HCT116 (cell line): ENCODE data around the gene ADIPOR2. TPM values are rescaled to one million over a fixed set of nuclear protein-coding genes. Genes with fewer than 3 reads are reported as not detected.

Experiments
- ATAC-seq: fragments of 200-7000 bp; cut with Tn5 transposase; 2 replicates; pipeline ENCODE4 v1.9.1; 2020; ENCODE audit warnings: mild to moderate bottlenecking, moderate library complexity
- BruUV-seq: library from RNA; stranded (reverse); fragments of 400-500 nt; replicated peaks from 2 replicates; lab custom pipeline; 2021; lab: Mats Ljungman, UMichigan
- CTCF ChIA-PET: fragments of 300-600 bp; sonication (Branson Sonifier 250); formaldehyde crosslinking; loops from one replicate; lab custom pipeline; 2021; ENCODE audit warnings: antibody characterized with exemption; lab: Charles Lee
- POLR2A ChIA-PET: fragments of 300-600, 350-600 bp; sonication (Branson Sonifier 250); formaldehyde crosslinking; loops from one replicate; lab custom pipeline; 2021; ENCODE audit warnings: antibody characterized with exemption; lab: Charles Lee
- RAD21 ChIA-PET, 2 experiments: fragments of 300-600 bp; sonication (Branson Sonifier 250); formaldehyde crosslinking; loops; one replicate each; lab custom pipeline; 2023; ENCODE audit warnings: low total read pairs in 2 of 2; ENCODE audit not compliant: uncharacterized antibody in 2 of 2, unreplicated experiment in 2 of 2, low non-redundant PET in 1 of 2; lab: Charles Lee
- DNase-seq: peaks from one replicate; pipeline ENCODE4 v3.0.0-alpha.2; 2010; ENCODE audit warnings: low read depth, low spot score
- H2AFZ ChIP-seq: fragments of 200-600 bp; shearing (Covaris generic), sonication (generic); 2 replicates; pipeline ENCODE4 v1.6.1; 2017; ENCODE audit warnings: low read depth, mixed run types, mixed read lengths, antibody characterized with exemption, low read length; ENCODE audit not compliant: poor library complexity, severe bottlenecking
- H3K27ac ChIP-seq: 2 replicates; pipeline ENCODE4 v1.5.1; 2012; ENCODE audit warnings: low read depth, low read length
- H3K27me3 ChIP-seq: fragments of 200-600 bp; sonication (generic); 2 replicates; pipeline ENCODE4 v1.6.1; 2016; ENCODE audit warnings: mixed run types, low read length, mixed read lengths; ENCODE audit not compliant: insufficient read depth
- H3K36me3 ChIP-seq, 2 experiments: fragments of 200-500 bp in 1 of 2; fragments of 200-600 bp in 1 of 2; sonication (Bioruptor generic) in 1 of 2; sonication (generic) in 1 of 2; 2 replicates each; pipeline versions ENCODE4 v1.5.1 to v1.6.1; 2014 to 2016; ENCODE audit warnings: low read length in 2 of 2, inconsistent platforms in 1 of 2, mixed read lengths in 1 of 2, mixed run types in 1 of 2; ENCODE audit not compliant: insufficient read depth in 2 of 2, control insufficient read depth in 1 of 2
- H3K4me1 ChIP-seq, 2 experiments: fragments of 200-600 bp in 1 of 2; sonication (generic) in 1 of 2; 2 replicates each; pipeline versions ENCODE4 v1.5.1 to v1.6.1; 2012 to 2017; ENCODE audit warnings: low read length in 2 of 2, inconsistent platforms in 1 of 2, mild to moderate bottlenecking in 1 of 2, mixed read lengths in 1 of 2, mixed run types in 1 of 2, moderate library complexity in 1 of 2; ENCODE audit not compliant: insufficient read depth in 2 of 2, control insufficient read depth in 1 of 2
- H3K4me2 ChIP-seq: fragments of 200-600 bp; sonication (generic); 2 replicates; pipeline ENCODE4 v1.6.1; 2017; ENCODE audit warnings: mixed run types, low read length, mixed read lengths
- H3K4me3 ChIP-seq, 2 experiments: fragments of 200-600 bp in 1 of 2; sonication (generic) in 1 of 2; replicated peaks in 1 of 2; 2 replicates each; pipeline ENCODE4 v1.5.1; 2011 to 2016; ENCODE audit warnings: low read length in 2 of 2, control low read depth in 1 of 2, low read depth in 1 of 2, mild to moderate bottlenecking in 1 of 2, mixed read lengths in 1 of 2, mixed run types in 1 of 2
- H3K79me2 ChIP-seq: fragments of 200-600 bp; sonication (generic); 2 replicates; pipeline ENCODE4 v1.6.1; 2017; ENCODE audit warnings: mild to moderate bottlenecking, mixed run types, low read length, moderate library complexity, mixed read lengths; ENCODE audit not compliant: insufficient read depth
- H3K9ac ChIP-seq: fragments of 200-600 bp; sonication (generic); 2 replicates; pipeline ENCODE4 v1.6.1; 2016; ENCODE audit warnings: low read length, mixed read lengths
- H3K9me2 ChIP-seq: fragments of 200-600 bp; sonication (generic), shearing (Covaris generic); 2 replicates; pipeline ENCODE4 v1.6.1; 2017; ENCODE audit warnings: mixed run types, mild to moderate bottlenecking, moderate library complexity; ENCODE audit not compliant: insufficient read depth
- H3K9me3 ChIP-seq, 2 experiments: fragments of 200-500 bp in 1 of 2; fragments of 200-600 bp in 1 of 2; sonication (Bioruptor generic) in 1 of 2; sonication (generic) in 1 of 2; 2 replicates each; pipeline ENCODE4 v1.6.1; 2014 to 2017; ENCODE audit warnings: low read length in 2 of 2, mixed read lengths in 2 of 2, inconsistent platforms in 1 of 2, low read depth in 1 of 2, mild to moderate bottlenecking in 1 of 2, mixed run types in 1 of 2, moderate library complexity in 1 of 2; ENCODE audit not compliant: control insufficient read depth in 1 of 2, insufficient read depth in 1 of 2
- H4K20me1 ChIP-seq: fragments of 200-600 bp; sonication (generic), shearing (Covaris generic); 2 replicates; pipeline ENCODE4 v1.6.1; 2017; ENCODE audit warnings: mixed run types, mild to moderate bottlenecking, moderate library complexity; ENCODE audit not compliant: insufficient read depth
- ATF3 ChIP-seq: IDR thresholded peaks from 2 replicates; pipeline ENCODE4 v1.6.1; 2012
- CEBPB ChIP-seq: IDR thresholded peaks from 2 replicates; pipeline ENCODE4 v1.6.1; 2012; ENCODE audit warnings: low read depth
- CTCF ChIP-seq, 3 experiments: fragments of 200-600 bp in 1 of 3; sonication (generic) in 1 of 3; IDR thresholded peaks in 2 of 3; conservative IDR thresholded peaks in 1 of 3; 2 replicates each; pipeline ENCODE4 v1.5.1; 2012 to 2017; ENCODE audit warnings: low read depth in 2 of 3, low read length in 2 of 3, antibody characterized with exemption in 1 of 3, borderline replicate concordance in 1 of 3, control low read depth in 1 of 3, mild to moderate bottlenecking in 1 of 3, mixed read lengths in 1 of 3, mixed run types in 1 of 3, moderate library complexity in 1 of 3; ENCODE audit not compliant: insufficient read depth in 1 of 3
- EGR1 ChIP-seq: IDR thresholded peaks from 2 replicates; pipeline ENCODE4 v1.6.1; 2012; ENCODE audit warnings: low read depth
- ELF1 ChIP-seq: IDR thresholded peaks from 2 replicates; pipeline ENCODE4 v1.6.1; 2012; ENCODE audit warnings: low read depth, borderline replicate concordance
- EZH2 ChIP-seq: fragments of 200-600 bp; sonication (generic); IDR thresholded peaks from 2 replicates; pipeline ENCODE4 v1.6.1; 2017; ENCODE audit warnings: antibody characterized with exemption, mixed run types
- JUND ChIP-seq: IDR thresholded peaks from 2 replicates; pipeline ENCODE4 v1.6.1; 2012
- MAX ChIP-seq: IDR thresholded peaks from 2 replicates; pipeline ENCODE4 v1.6.1; 2012
- POLR2A ChIP-seq: IDR thresholded peaks from 2 replicates; pipeline ENCODE4 v1.7.0; 2011; ENCODE audit warnings: borderline replicate concordance; ENCODE audit not compliant: insufficient read depth, insufficient read length; ENCODE audit errors: extremely low read depth
- POLR2AphosphoS5 ChIP-seq: IDR thresholded peaks from 2 replicates; pipeline ENCODE4 v1.6.1; 2011; ENCODE audit warnings: mild to moderate bottlenecking, low read depth, low read length, moderate library complexity
- YY1 ChIP-seq: IDR thresholded peaks from 2 replicates; pipeline ENCODE4 v1.6.1; 2011; ENCODE audit warnings: low read length, low read depth, moderate library complexity, mild to moderate bottlenecking; ENCODE audit not compliant: insufficient replicate concordance; ENCODE audit errors: extremely low read depth
- ZBTB33 ChIP-seq: IDR thresholded peaks from 2 replicates; pipeline ENCODE4 v1.6.1; 2011; ENCODE audit warnings: mild to moderate bottlenecking, low read length, moderate library complexity; ENCODE audit not compliant: insufficient replicate concordance; ENCODE audit errors: extremely low read depth
- ZFX ChIP-seq: fragments of 450-650 bp; IDR thresholded peaks from 2 replicates; pipeline ENCODE4 v1.6.1; 2017
- ZNF274 ChIP-seq: fragments of 200-500 bp; sonication (Bioruptor generic); IDR thresholded peaks from 2 replicates; pipeline ENCODE4 v1.6.1; 2014; ENCODE audit warnings: mild to moderate bottlenecking, low read depth, low read length, inconsistent platforms
- intact Hi-C: fragments of 100-400 bp; cut with micrococcal nuclease; formaldehyde crosslinking; loops from 2 replicates; pipeline ENCODE4 v1.10.0; 2022
- total RNA-seq: library from RNA; stranded (reverse); gene quantifications from one replicate; pipeline ENCODE4 v1.2.1, GENCODE V29; 2021; ENCODE audit not compliant: unreplicated experiment

Gene ADIPOR2
- total RNA-seq, 1 experiment from 2014 or later = 69.9 TPM

- TF ChIP-seq ZBTB33 (peak; percentile 20), POLR2AphosphoS5 (peak; percentile 90), MAX (peak; percentile 75), CEBPB (no peak), POLR2A (peak; percentile 91), EZH2 (no peak)
Observed at GRCh38 chr12:1690578-1691122, at the start of gene ADIPOR2 (continued).

GRCh38 chr12:1642513-1642912 lies 48.4 kb upstream of the ADIPOR2 start:
- BruUV-seq = no TSS peak
- no peak for DNase-seq
- TF ChIP-seq EGR1 (no peak), EZH2 (no peak), ZNF274 (no peak), ZBTB33 (no peak), MAX (no peak), ATF3 (no peak), ELF1 (no peak), POLR2AphosphoS5 (no peak), ZFX (no peak), YY1 (no peak), JUND (no peak), POLR2A (no peak), CTCF (IDR thresholded peaks at IDR 0.05 in 2 of 3, conservative IDR thresholded peaks at IDR 0.05 in 1 of 3; ENCODE audit: borderline replicate concordance in 1 of 3, insufficient read depth in 1 of 3, low read depth in 2 of 3, low read length in 2 of 3) (no peak)

More at GRCh38 chr12:1642513-1642912, 48.4 kb upstream of the ADIPOR2 start:
- POLR2A ChIA-PET = no interaction called here
- Histone ChIP-seq H3K9me2 (no peaks in the 10 kb centered on the region), H3K4me1 (no peaks in the 10 kb centered on the region), H4K20me1 (no peaks in the 10 kb centered on the region), H3K9me3 (no peaks in the 10 kb centered on the region), H3K27ac (no peak overlapping the region), H3K36me3 (no peaks in the 10 kb centered on the region), H3K27me3 (no peaks in the 10 kb centered on the region), H3K79me2 (no peaks in the 10 kb centered on the region), H3K4me2 (no peak overlapping the region), H3K4me3 (no peak overlapping the region), H3K9ac (no peak overlapping the region), H2AFZ (no peak overlapping the region)
- intact Hi-C loops = no loop called here
- RAD21 ChIA-PET = no interaction called here
- ATAC-seq = no peak
- CTCF ChIA-PET = interaction anchor here (1.9 kb wide), 1 partner anchor 8 kb away, joined by 13 read pairs; no protein-coding TSS in a partner anchor
